PFSK-1 (cell line): Measurements from ENCODE around the gene GIT2.

Experiments used
- FOXP2 ChIP-seq: optimal IDR thresholded peaks from 2 replicates; pipeline ENCODE3; 2011; ENCODE audit warnings: borderline replicate concordance, control low read depth, inconsistent platforms; ENCODE audit not compliant: insufficient read depth; ENCODE audit errors: extremely low read length, extremely low read depth
- POLR2AphosphoS5 ChIP-seq: IDR thresholded peaks from 2 replicates; pipeline ENCODE4 v1.6.1; 2012; ENCODE audit warnings: low read depth, mild to moderate bottlenecking, control low read depth, low read length, moderate library complexity
- SIN3A ChIP-seq: IDR thresholded peaks from 2 replicates; pipeline ENCODE4 v1.6.1; 2012; ENCODE audit warnings: mild to moderate bottlenecking, low read length, moderate library complexity, borderline replicate concordance; ENCODE audit not compliant: insufficient read depth
- TAF1 ChIP-seq: IDR thresholded peaks from 2 replicates; pipeline ENCODE4 v1.6.1; 2012; ENCODE audit warnings: low read length, control low read depth, borderline replicate concordance; ENCODE audit not compliant: insufficient read depth
- TF ChIP-seq, protein P1 (sequence below), 2 experiments: IDR thresholded peaks; 2 replicates each; pipeline versions ENCODE4 v1.6.1 to v1.8.0; 2011 to 2012; ENCODE audit warnings: low read depth in 2 of 2, low read length in 2 of 2, control low read depth in 1 of 2, inconsistent platforms in 1 of 2, mild to moderate bottlenecking in 1 of 2, moderate library complexity in 1 of 2; ENCODE audit not compliant: insufficient read depth in 1 of 2

The GIT2 gene

DNA sequence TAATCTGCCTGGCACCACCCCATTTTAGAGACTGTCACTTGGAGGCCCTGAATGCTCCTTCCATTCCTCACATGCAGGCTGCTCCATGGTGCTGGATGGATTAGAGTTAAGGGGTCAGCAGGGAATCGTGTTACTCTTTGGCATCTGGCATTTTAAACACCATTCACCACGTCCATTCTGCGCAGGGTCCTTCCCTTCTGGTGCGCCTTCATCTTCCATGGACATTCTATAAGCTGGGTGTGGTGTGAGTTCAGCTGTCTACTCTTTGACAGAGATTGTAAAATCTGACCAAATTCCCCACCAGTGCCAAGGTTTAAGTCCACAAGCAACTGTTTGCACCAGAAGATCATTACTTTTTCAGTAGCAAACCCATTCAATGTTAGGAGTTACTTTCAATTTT is 47.8 kb downstream of the GIT2 start:
- TF ChIP-seq FOXP2, result no peak

DNA sequence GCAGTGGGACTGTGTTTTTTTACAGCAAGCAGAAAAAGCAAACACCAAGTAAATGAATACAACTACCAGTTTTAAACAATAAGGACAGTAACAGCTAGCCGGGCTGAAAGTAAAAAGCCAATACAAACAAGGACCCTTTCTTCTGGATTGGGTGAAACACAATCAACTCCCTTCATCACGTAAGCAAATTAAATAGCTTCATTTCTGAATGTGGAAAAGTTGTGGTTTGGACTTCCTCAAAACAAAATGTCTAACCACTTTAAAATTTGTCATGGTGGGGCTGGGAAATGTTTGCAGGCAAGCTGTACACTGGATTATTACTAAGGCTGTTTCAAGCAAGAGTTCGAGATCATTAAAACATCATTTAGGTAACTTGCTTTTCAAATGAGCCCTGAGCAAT is 48.6 kb downstream of the GIT2 start:
- TF ChIP-seq POLR2AphosphoS5 (no peak), TAF1 (no peak), SIN3A (no peak), FOXP2 (no peak)
- TF ChIP-seq, protein P1, sequence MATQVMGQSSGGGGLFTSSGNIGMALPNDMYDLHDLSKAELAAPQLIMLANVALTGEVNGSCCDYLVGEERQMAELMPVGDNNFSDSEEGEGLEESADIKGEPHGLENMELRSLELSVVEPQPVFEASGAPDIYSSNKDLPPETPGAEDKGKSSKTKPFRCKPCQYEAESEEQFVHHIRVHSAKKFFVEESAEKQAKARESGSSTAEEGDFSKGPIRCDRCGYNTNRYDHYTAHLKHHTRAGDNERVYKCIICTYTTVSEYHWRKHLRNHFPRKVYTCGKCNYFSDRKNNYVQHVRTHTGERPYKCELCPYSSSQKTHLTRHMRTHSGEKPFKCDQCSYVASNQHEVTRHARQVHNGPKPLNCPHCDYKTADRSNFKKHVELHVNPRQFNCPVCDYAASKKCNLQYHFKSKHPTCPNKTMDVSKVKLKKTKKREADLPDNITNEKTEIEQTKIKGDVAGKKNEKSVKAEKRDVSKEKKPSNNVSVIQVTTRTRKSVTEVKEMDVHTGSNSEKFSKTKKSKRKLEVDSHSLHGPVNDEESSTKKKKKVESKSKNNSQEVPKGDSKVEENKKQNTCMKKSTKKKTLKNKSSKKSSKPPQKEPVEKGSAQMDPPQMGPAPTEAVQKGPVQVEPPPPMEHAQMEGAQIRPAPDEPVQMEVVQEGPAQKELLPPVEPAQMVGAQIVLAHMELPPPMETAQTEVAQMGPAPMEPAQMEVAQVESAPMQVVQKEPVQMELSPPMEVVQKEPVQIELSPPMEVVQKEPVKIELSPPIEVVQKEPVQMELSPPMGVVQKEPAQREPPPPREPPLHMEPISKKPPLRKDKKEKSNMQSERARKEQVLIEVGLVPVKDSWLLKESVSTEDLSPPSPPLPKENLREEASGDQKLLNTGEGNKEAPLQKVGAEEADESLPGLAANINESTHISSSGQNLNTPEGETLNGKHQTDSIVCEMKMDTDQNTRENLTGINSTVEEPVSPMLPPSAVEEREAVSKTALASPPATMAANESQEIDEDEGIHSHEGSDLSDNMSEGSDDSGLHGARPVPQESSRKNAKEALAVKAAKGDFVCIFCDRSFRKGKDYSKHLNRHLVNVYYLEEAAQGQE (IDR thresholded peaks at IDR 0.05; ENCODE audit: insufficient read depth in 1 of 2, low read depth in 2 of 2, low read length in 2 of 2), result no peak

DNA sequence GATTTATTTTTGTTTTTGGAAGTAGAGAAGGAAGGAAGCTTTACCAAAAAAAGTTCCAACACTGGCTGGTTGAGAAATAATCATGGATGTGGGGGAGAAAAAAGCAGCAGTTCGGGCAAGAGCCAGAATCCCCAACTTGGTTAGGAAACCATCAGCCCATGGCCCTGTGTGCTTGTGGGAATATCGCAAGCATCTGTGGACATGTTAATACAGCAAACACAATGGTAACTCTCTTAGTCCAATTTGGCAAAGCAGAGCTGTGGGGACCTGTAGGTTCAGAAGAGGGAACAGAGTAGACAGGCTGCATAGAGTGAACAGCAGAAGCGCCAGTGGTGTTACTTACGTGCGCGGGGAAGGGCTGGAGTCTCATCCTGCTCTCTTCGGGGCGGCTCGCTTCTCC is 49.3 kb downstream of the GIT2 start:
- TF ChIP-seq POLR2AphosphoS5, result no peak
- no peak for TF ChIP-seq SIN3A
- no peak for TF ChIP-seq FOXP2
- TF ChIP-seq, protein P1 (IDR thresholded peaks at IDR 0.05; ENCODE audit: insufficient read depth in 1 of 2, low read depth in 2 of 2, low read length in 2 of 2), result no peak
- TF ChIP-seq TAF1, result no peak

DNA sequence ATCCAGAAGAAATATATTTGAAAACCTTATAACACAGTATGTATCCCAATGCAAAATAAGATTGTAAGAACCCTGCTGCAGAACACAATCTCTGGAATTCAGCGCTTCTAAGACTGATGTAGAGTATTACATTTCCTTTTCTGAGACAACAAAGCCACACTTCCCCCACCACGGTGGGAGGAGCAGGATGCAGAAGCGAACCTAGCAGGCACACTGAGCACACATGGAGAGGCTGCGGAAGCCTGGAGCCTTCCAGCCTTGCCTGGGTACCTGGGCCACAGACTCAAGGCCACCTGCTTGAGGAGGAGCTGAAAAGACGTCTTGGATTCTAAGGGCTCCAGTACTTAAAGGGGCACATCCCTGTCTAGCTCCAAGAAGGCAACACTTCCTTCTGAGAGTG is 49.7 kb downstream of the GIT2 start:
- TF ChIP-seq TAF1 (no peak), FOXP2 (peak; percentile 31), SIN3A (no peak), POLR2AphosphoS5 (no peak)
- TF ChIP-seq, protein P1 (IDR thresholded peaks at IDR 0.05; ENCODE audit: insufficient read depth in 1 of 2, low read depth in 2 of 2, low read length in 2 of 2), result no peak

DNA sequence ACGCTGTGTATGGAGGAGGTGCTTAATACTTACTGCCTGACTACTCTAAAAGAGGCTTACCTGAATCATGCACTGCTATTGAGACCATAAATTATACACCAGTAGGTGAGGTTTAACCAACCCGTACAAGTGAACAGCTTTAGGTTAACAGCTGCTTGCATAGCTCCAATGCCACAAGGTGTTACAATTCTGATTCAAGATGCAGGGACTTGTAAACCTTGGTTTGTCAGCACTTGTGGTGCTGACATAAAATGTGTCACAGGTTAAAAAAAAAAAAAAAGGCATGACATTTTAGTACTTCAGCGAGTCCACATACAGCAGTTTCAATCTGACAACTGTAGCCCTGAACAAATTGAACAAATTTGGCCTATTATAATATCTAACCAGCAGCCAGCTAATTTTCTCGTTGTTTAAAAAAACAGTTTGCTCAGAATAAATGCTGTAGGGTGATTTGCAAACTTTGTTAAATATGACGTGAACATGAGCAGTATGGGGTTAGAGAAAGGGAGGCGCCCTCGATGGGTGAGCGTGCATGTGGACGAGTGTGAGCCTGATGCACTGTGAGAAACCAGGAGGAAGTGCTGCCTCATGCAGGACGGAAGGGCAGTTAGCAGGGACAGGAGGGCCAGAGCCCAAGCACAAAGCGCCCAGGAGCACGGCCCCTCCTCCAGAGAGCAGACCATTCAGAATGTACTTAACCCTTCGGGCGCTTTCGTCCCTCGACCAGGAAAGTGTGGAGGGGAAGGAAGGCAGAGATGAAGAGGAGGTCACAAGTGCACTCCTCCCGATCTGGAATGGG is 51.4 kb downstream of the GIT2 start:
- TF ChIP-seq, protein P1 (IDR thresholded peaks at IDR 0.05; ENCODE audit: insufficient read depth in 1 of 2, low read depth in 2 of 2, low read length in 2 of 2), result no peak
- TF ChIP-seq FOXP2 (peak; percentile 78), SIN3A (no peak), POLR2AphosphoS5 (0 out of 2 replicates have a peak, but pooled peaks have one; percentile 45), TAF1 (no peak)
